T-helper 17 cell (primary cell): Measurements from ENCODE around the gene PKDCC. TPM values are rescaled to one million over a fixed set of nuclear protein-coding genes. Genes with fewer than 3 reads are reported as not detected.

Experiments used
- ATAC-seq: fragments of 150-1000 bp; cut with Tn5 transposase; 2 replicates; pipeline ENCODE4 v1.10.0; 2021; ENCODE audit warnings: mild to moderate bottlenecking, moderate library complexity
- DNase-seq, 3 donors: peaks; one replicate each; pipeline versions ENCODE4 v3.0.0 to v3.0.0-alpha.2; 2020 to 2021
- H3K9me3 ChIP-seq: one replicate; pipeline ENCODE4 v1.7.0; 2013; ENCODE audit warnings: low read length, mild to moderate bottlenecking; ENCODE audit not compliant: control insufficient read depth, poor library complexity, severe bottlenecking
- H3K27ac Mint-ChIP-seq: one replicate; pipeline ENCODE4 v1.8.0; 2022; ENCODE audit warnings: mild to moderate bottlenecking, moderate library complexity, mixed read lengths
- H3K27me3 Mint-ChIP-seq: one replicate; pipeline ENCODE4 v1.8.0; 2022; ENCODE audit warnings: mixed read lengths
- H3K36me3 Mint-ChIP-seq: one replicate; pipeline ENCODE4 v1.8.0; 2022; ENCODE audit warnings: low read depth, mixed read lengths
- H3K4me1 Mint-ChIP-seq: one replicate; pipeline ENCODE4 v1.8.0; 2022; ENCODE audit warnings: mild to moderate bottlenecking, mixed read lengths
- H3K4me3 Mint-ChIP-seq: one replicate; pipeline ENCODE4 v1.8.0; 2022; ENCODE audit warnings: mild to moderate bottlenecking, moderate library complexity, mixed read lengths
- total RNA-seq, 4 donors: library from RNA in 2 of 4; stranded (reverse) in 2 of 4; gene quantifications; one replicate each; pipeline ENCODE4 v1.2.3 and lab custom pipeline; 2022 to 2026

Gene PKDCC
- total RNA-seq, 2 donors from 2014 or later: 0.87 to 1.2 TPM

- Mint-ChIP-seq H3K27me3 (peaks cover 12% of the 10 kb centered on the region), H3K4me3 (peak overlapping the region; percentile 19), H3K36me3 (no peaks in the 10 kb centered on the region), H3K27ac (peak overlapping the region; percentile 16), H3K4me1 (peaks cover 31% of the 10 kb centered on the region)
- H3K9me3 ChIP-seq: no peaks in the 10 kb centered on the region
- DNase-seq (no peak), ATAC-seq (peak; percentile 17)
Observed at GRCh38 chr2:42085706-42086487, 38.1 kb downstream of the PKDCC start.

GRCh38 chr2:42086500-42086953, 38.7 kb downstream of the PKDCC start:
- H3K4me1 Mint-ChIP-seq: peaks cover 31% of the 10 kb centered on the region
- peak overlapping the region; percentile 16 for H3K27ac Mint-ChIP-seq
- H3K36me3 Mint-ChIP-seq: no peaks in the 10 kb centered on the region
- H3K9me3 ChIP-seq: no peaks in the 10 kb centered on the region
- peaks cover 12% of the 10 kb centered on the region for H3K27me3 Mint-ChIP-seq
- no peak overlapping the region for H3K4me3 Mint-ChIP-seq
- peak; percentile 70 for ATAC-seq
- peak in 1 of 3 donors; percentile 32 for DNase-seq

- ATAC-seq: no peak
- DNase-seq: no peak
- H3K9me3 ChIP-seq: no peaks in the 10 kb centered on the region
- peaks cover 12% of the 10 kb centered on the region for H3K27me3 Mint-ChIP-seq
- no peaks in the 10 kb centered on the region for H3K36me3 Mint-ChIP-seq
- peaks cover 35% of the 10 kb centered on the region for H3K4me1 Mint-ChIP-seq
- no peak overlapping the region for H3K4me3 Mint-ChIP-seq
- H3K27ac Mint-ChIP-seq: no peak overlapping the region
Observed at GRCh38 chr2:42087137-42087856, 39.5 kb downstream of the PKDCC start.

- DNase-seq (no peak), ATAC-seq (no peak)
- H3K27ac Mint-ChIP-seq: no peak overlapping the region
- H3K4me3 Mint-ChIP-seq: no peak overlapping the region
- H3K4me1 Mint-ChIP-seq: peaks cover 36% of the 10 kb centered on the region
- no peaks in the 10 kb centered on the region for H3K36me3 Mint-ChIP-seq
- H3K9me3 ChIP-seq: no peaks in the 10 kb centered on the region
- peaks cover 12% of the 10 kb centered on the region for H3K27me3 Mint-ChIP-seq
Observed at GRCh38 chr2:42087857-42088195, 40.0 kb downstream of the PKDCC start.

- no peaks in the 10 kb centered on the region for H3K9me3 ChIP-seq
- Mint-ChIP-seq H3K27me3 (peaks cover 12% of the 10 kb centered on the region), H3K27ac (no peak overlapping the region), H3K4me1 (peaks cover 38% of the 10 kb centered on the region), H3K4me3 (peak overlapping the region; percentile 4), H3K36me3 (no peaks in the 10 kb centered on the region)
- ATAC-seq (peak; percentile 89), DNase-seq (peak; percentile 19 to 70 (median 64))
Observed at GRCh38 chr2:42089340-42089925, 41.6 kb downstream of the PKDCC start.

GRCh38 chr2:42090216-42090615, 42.4 kb downstream of the PKDCC start:
- peaks cover 35% of the 10 kb centered on the region for H3K4me1 Mint-ChIP-seq
- H3K27ac Mint-ChIP-seq: no peak overlapping the region
- H3K36me3 Mint-ChIP-seq: no peaks in the 10 kb centered on the region
- H3K9me3 ChIP-seq: no peaks in the 10 kb centered on the region
- DNase-seq: no peak
- no peak overlapping the region for H3K4me3 Mint-ChIP-seq
- H3K27me3 Mint-ChIP-seq: peaks cover 12% of the 10 kb centered on the region
- no peak for ATAC-seq

GRCh38 chr2:42091671-42092070, 43.9 kb downstream of the PKDCC start:
- peaks cover 2% of the 10 kb centered on the region for H3K27me3 Mint-ChIP-seq
- no peaks in the 10 kb centered on the region for H3K36me3 Mint-ChIP-seq
- H3K27ac Mint-ChIP-seq: peak overlapping the region; percentile 8
- H3K4me1 Mint-ChIP-seq: peaks cover 22% of the 10 kb centered on the region
- H3K4me3 Mint-ChIP-seq: no peak overlapping the region
- no peaks in the 10 kb centered on the region for H3K9me3 ChIP-seq
- ATAC-seq (no peak), DNase-seq (no peak)

GRCh38 chr2:42092084-42092996, 44.5 kb downstream of the PKDCC start:
- H3K4me3 Mint-ChIP-seq: peak overlapping the region; percentile 2
- DNase-seq: no peak
- no peaks in the 10 kb centered on the region for H3K27me3 Mint-ChIP-seq
- H3K9me3 ChIP-seq: no peaks in the 10 kb centered on the region
- ATAC-seq: no peak
- H3K36me3 Mint-ChIP-seq: no peaks in the 10 kb centered on the region
- H3K27ac Mint-ChIP-seq: no peak overlapping the region
- H3K4me1 Mint-ChIP-seq: peaks cover 26% of the 10 kb centered on the region

GRCh38 chr2:42094114-42094513, 46.3 kb downstream of the PKDCC start:
- Mint-ChIP-seq H3K27me3 (no peaks in the 10 kb centered on the region), H3K27ac (no peak overlapping the region), H3K4me3 (no peak overlapping the region), H3K4me1 (peaks cover 41% of the 10 kb centered on the region), H3K36me3 (no peaks in the 10 kb centered on the region)
- H3K9me3 ChIP-seq: no peaks in the 10 kb centered on the region
- DNase-seq (no peak), ATAC-seq (no peak)

- ATAC-seq: peak; percentile 65
- Mint-ChIP-seq H3K36me3 (no peaks in the 10 kb centered on the region), H3K27me3 (no peaks in the 10 kb centered on the region), H3K4me1 (peaks cover 50% of the 10 kb centered on the region), H3K4me3 (no peak overlapping the region), H3K27ac (peak overlapping the region; percentile 66)
- no peaks in the 10 kb centered on the region for H3K9me3 ChIP-seq
- peak; percentile 54 to 70 (median 59) for DNase-seq
Observed at GRCh38 chr2:42095923-42096408, 48.1 kb downstream of the PKDCC start.

GRCh38 chr2:42096869-42097591, 49.2 kb downstream of the PKDCC start:
- Mint-ChIP-seq H3K4me3 (no peak overlapping the region), H3K36me3 (no peaks in the 10 kb centered on the region), H3K4me1 (peaks cover 54% of the 10 kb centered on the region), H3K27ac (peak overlapping the region; percentile 66), H3K27me3 (no peaks in the 10 kb centered on the region)
- ATAC-seq: no peak
- DNase-seq: no peak
- H3K9me3 ChIP-seq: no peaks in the 10 kb centered on the region
